ENCODE results near the gene CLPTM1.

CLPTM1 gene

DNA sequence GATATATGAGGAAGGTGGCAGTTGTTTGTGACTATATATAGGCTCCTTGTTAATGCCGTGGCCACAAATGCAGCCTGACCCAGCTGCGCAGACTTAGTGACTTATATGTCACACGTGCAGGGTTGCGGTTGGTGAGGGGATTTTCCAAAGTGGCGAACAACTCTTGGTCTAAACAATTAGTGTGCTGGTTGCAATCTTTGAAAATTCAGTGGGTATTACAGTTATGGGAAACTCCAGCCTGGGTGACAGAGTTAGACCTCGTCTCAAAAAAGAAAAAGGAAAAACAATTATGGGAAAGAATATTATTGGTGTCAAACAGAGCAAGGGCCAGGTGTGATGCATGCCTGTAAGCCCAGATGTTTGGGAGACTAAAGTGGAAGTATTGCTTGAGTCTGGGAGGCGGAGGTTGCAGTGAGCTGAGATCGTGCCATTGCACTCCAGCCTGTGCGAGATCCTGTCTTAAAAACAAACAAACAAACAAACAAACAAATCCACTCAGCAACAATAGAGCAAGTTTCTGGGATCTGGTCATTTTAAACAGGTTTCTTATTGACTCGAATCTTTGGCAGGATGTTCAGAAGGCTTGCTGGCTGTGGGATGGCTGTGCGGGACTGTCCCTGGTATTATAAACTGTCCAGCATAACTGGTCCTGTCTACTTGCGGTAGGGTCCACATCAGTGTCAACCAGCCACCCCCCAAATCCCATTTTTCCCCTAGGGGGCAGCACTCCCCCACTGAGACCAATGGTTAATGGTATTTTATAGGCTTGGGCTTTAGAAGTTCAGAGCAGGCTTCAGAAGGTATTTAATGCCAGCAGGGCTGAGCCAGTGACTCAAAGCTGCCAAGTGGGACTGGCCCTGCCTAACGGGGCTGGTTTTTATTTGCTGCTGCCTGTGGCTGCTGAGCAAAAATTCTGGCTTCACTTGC is 61.5 kb downstream of the CLPTM1 start:
- DNase-seq = peak; percentile 67

GRCh38 chr19:45019187-45019586 is 64.0 kb downstream of the CLPTM1 start:
- DNase-seq = no peak

- no peak for DNase-seq
Measured at GRCh38 chr19:45020071-45020470, 64.9 kb downstream of the CLPTM1 start.

DNA sequence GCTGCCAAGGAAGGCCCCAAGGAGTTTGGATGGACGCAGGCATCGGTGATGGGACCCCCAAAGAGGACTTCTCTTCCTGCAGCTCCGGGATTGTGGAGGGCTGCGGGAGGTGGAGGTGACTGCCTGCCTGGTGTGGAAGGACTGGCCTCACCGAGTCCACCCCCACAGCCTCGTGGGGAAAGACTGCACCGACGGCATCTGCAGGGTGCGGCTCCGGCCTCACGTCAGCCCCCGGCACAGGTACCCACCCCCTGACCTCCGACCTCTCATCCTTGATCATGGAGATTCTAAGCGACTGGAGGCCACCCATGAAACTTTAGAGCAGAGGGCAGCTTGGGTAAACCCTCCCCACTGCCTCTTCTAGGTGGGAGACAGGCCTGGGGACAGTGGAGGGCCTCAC is 66.8 kb downstream of the CLPTM1 start:
- no peak for DNase-seq

DNA sequence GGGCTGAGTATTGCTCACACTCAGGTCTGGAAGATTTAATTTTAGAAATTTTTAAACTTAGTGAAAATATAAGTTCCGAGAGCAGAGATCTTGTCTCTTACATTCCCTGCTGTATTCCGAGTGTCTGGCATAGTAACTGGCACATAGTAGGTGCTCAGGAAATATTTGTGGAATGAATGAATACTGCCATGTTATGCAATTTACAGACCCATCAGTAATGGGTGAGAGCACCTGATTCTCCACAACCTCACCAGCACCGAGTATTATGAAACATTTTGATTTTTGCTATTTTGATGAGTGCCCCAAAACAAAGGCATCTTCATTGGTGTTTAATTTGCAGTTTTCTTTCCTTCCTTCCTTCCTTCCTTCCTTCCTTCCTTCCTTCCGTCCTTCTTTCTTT is 67.9 kb downstream of the CLPTM1 start:
- DNase-seq = no peak

DNA sequence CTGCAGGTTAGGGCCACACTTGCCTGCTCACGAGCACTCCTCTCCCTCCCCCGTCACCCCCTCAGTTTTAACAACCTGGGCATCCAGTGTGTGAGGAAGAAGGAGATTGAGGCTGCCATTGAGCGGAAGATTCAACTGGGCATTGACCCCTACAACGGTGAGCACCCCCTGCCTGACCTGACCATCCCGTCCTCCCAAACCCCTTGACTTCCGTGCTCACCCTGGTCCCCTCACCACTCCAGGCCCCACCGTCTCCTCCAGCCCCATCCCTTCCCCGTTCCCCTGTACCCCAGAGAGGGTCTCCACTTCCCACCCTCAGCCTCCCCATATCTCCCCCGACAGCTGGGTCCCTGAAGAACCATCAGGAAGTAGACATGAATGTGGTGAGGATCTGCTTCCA is 70.1 kb downstream of the CLPTM1 start:
- DNase-seq = no peak

GRCh38 chr19:45027371-45027770 is 72.2 kb downstream of the CLPTM1 start:
- no peak for DNase-seq

DNA sequence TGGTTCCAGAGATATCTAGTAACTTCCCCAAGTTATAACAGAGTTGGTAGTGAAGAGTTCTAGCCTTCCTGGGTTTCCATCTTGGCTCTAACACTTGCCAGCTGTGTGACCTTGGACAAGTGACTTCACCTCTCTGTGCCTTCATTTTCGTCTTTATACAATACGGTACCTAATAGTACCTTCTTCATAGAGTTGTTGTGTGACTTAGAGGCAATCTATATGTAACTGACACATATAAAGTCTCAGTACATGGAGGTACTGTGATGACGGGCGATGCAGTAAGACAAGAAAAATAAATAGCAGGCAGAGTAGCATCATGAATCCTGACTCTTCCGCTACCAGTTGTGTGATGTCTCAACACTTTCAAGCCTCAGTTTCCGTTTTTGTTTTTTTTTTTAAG is 75.6 kb downstream of the CLPTM1 start:
- no peak for DNase-seq

- no peak for DNase-seq
Measured at GRCh38 chr19:45032421-45032820, 77.2 kb downstream of the CLPTM1 start.

GRCh38 chr19:45035755-45036154 is 80.6 kb downstream of the CLPTM1 start:
- no peak for DNase-seq

GRCh38 chr19:45037393-45038169 is 82.4 kb downstream of the CLPTM1 start:
- DNase-seq = no peak

DNA sequence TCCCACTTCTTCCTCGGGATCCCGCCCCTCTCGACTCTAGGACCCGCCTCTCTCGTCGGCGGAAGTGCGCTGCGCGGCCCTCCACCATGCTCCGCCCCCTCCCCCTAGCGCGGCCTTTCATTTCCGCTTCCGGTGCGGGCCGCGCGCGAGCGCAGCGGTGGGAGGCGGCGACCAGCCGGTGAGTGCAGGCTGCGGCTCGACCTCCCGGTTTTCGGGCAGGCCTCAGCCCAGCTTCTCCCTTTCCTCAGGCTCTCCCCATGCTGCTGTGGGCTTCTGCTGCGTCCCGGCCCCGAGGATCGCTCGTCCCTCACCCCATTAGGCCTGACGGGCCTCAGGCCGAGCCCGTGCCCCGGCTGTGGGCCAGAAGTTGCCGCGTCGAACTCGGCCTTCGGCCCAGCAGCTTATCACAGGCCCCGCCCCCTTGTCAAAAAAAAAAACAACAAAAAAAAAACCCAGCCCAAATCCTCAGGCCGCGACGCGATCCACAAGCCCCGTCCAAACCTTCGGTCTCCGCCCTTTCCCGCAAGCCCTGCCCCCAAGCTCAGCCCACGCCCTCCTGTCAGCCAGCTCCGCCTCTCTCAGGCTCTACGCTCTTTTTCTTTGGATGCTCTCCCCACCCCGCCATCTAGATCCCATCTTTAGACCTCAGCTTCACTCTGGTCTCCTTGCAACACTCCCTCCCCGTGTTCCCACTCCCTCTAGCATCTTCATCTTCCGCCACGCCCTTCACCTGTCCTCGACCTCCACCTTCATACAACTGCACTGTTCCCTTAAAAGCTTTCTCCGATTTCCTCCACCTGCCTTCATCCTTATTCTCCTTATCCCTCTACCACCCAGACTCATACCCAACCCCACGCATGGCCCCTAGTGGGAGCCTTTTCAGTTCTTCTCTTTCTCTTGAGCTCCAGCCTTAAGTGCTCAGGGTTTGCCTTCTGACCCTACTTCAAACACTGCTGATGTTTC is 84.0 kb downstream of the CLPTM1 start, which contains the start of gene CLASRP:
CLASRP (plus strand) TSS at position 115 of the 963 bp plus-strand sequence. CDS start 1,168 bp downstream, outside the sequence.
- DNase-seq = peak; percentile 88

DNA sequence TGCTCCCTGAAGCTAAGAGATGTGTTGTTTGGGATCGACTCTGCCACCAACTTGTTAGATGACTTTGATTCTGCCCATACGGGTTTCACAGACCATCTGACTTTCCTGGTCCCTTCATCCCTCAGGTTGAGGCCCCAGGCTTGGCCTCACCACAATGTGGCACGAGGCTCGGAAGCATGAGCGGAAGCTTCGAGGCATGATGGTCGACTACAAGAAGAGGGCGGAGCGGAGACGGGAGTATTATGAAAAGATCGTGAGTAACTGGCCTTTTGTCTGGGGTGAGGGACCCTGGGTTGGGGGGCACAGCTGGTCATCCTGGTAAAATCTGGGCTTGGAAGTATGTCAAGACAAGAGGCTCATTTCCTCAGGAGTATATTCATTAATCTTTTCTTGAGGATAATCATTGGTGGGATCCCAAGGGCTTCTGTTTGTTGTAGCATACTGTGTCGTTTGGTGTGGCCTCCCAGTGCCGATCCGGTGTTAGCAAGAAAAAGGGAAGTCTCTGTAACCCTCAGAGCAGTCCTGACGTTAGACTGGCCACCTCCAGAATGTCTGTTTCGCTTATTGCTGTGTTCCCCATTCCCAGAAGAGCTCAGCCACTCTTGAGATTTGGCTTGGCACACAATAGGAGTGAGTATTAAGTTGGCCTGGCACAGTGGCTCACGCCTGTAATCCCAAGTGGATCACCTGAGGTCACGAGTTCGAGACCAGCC is 85.0 kb downstream of the CLPTM1 start:
- no peak for DNase-seq

DNA sequence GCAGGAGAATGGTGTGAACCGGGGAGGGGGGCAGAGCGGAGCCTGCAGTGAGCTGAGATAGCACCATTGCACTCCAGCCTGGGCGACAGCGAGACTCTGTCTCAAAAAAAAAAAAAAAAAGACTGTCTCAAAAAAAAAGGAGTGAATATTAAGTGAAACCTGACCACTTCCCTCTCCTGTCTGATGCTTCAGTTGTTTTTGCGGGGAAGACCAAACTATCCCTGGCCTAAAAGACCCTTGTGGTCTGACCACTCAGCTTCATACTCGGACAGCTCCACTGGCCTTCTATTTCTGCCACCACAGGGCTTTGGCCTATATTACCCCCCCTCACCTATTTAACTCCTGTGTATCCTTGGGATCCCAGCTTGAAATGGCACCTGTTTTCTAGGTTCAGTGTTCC is 85.9 kb downstream of the CLPTM1 start:
- DNase-seq = no peak

Measured in activated CD8-positive, alpha-beta memory T cell treated with anti-CD3 and anti-CD28 coated beads, Interleukin-2, amount 50 U/mL, for 4 hours (primary cell).